Measurements from ENCODE around the gene BCKDHB. TPM values are rescaled to one million over a fixed set of nuclear protein-coding genes. Genes with fewer than 3 reads are reported as not detected.
"Not testable (repeated sequence)": the region's sequence is repeated elsewhere in the genome, so short reads cannot be mapped to it uniquely, and the experiment has no call there.

BCKDHB gene
- total RNA-seq, 1 donor from 2014 or later: 35.6 TPM

- no peak for DNase-seq (ENCODE audit: low spot score)
Measured at GRCh38 chr6:80209430-80209829, 103.0 kb downstream of the BCKDHB start.

GRCh38 chr6:80210618-80211017 lies 104.1 kb downstream of the BCKDHB start:
- DNase-seq (ENCODE audit: low spot score): no peak

- DNase-seq (ENCODE audit: low spot score): no peak
Measured at GRCh38 chr6:80211286-80211685, 104.8 kb downstream of the BCKDHB start.

- DNase-seq (ENCODE audit: low spot score): not testable (repeated sequence)
Measured at GRCh38 chr6:80211890-80212289, 105.4 kb downstream of the BCKDHB start.

GRCh38 chr6:80214436-80215022 lies 108.1 kb downstream of the BCKDHB start:
- DNase-seq (ENCODE audit: low spot score): no peak

- no peak for DNase-seq (ENCODE audit: low spot score)
Measured at GRCh38 chr6:80215063-80215462, 108.6 kb downstream of the BCKDHB start.

- no peak for DNase-seq (ENCODE audit: low spot score)
Measured at GRCh38 chr6:80217794-80218193, 111.3 kb downstream of the BCKDHB start.

GRCh38 chr6:80223743-80224212 lies 117.3 kb downstream of the BCKDHB start:
- DNase-seq (ENCODE audit: low spot score): no peak

GRCh38 chr6:80226151-80226550 lies 119.7 kb downstream of the BCKDHB start:
- DNase-seq (ENCODE audit: low spot score): no peak

GRCh38 chr6:80226699-80227098 lies 120.2 kb downstream of the BCKDHB start:
- DNase-seq (ENCODE audit: low spot score): no peak

- DNase-seq (ENCODE audit: low spot score): no peak
Measured at GRCh38 chr6:80227545-80228105, 121.2 kb downstream of the BCKDHB start.

- DNase-seq (ENCODE audit: low spot score): no peak
Measured at GRCh38 chr6:80233262-80233661, 126.8 kb downstream of the BCKDHB start.

GRCh38 chr6:80233958-80234357 lies 127.5 kb downstream of the BCKDHB start:
- DNase-seq (ENCODE audit: low spot score): no peak

- no peak for DNase-seq (ENCODE audit: low spot score)
Measured at GRCh38 chr6:80234401-80234800, 127.9 kb downstream of the BCKDHB start.

GRCh38 chr6:80234908-80235307 lies 128.4 kb downstream of the BCKDHB start:
- no peak for DNase-seq (ENCODE audit: low spot score)

- DNase-seq (ENCODE audit: low spot score): no peak
Measured at GRCh38 chr6:80235647-80236046, 129.2 kb downstream of the BCKDHB start.

- not testable (repeated sequence) for DNase-seq (ENCODE audit: low spot score)
Measured at GRCh38 chr6:80238754-80239153, 132.3 kb downstream of the BCKDHB start.

- no peak for DNase-seq (ENCODE audit: low spot score)
Measured at GRCh38 chr6:80245043-80245442, 138.6 kb downstream of the BCKDHB start.

- DNase-seq (ENCODE audit: low spot score): no peak
Measured at GRCh38 chr6:80249897-80250296, 143.4 kb downstream of the BCKDHB start.

GRCh38 chr6:80250391-80250997 lies 144.0 kb downstream of the BCKDHB start:
- no peak for DNase-seq (ENCODE audit: low spot score)

GRCh38 chr6:80251321-80251720 lies 144.8 kb downstream of the BCKDHB start:
- DNase-seq (ENCODE audit: low spot score): no peak

- no peak for DNase-seq (ENCODE audit: low spot score)
Measured at GRCh38 chr6:80254716-80255115, 148.2 kb downstream of the BCKDHB start.

GRCh38 chr6:80256691-80257090 lies 150.2 kb downstream of the BCKDHB start:
- DNase-seq (ENCODE audit: low spot score): no peak
